Caco-2 (cell line): ENCODE measurements around the gene VRTN. TPM values are rescaled to one million over a fixed set of nuclear protein-coding genes. Genes with fewer than 3 reads are reported as not detected.
A peak's percentile ranks its signal among the peaks of the same experiment; 100 is the strongest.

Experiments used
- BruUV-seq: library from RNA; stranded (reverse); fragments of 400-500 nt; replicated peaks from 2 replicates; lab custom pipeline; 2021; lab: Mats Ljungman, UMichigan
- CTCF ChIA-PET: fragments of 300-600 bp; sonication (Branson Sonifier 250); formaldehyde crosslinking; loops from one replicate; lab custom pipeline; 2022; ENCODE audit warnings: antibody characterized with exemption; lab: Charles Lee
- POLR2A ChIA-PET: fragments of 300-600 bp; sonication (Branson Sonifier 250); formaldehyde crosslinking; loops from one replicate; lab custom pipeline; 2022; ENCODE audit warnings: antibody characterized with exemption; lab: Charles Lee
- DNase-seq, 2 experiments: peaks; one replicate each; pipeline versions ENCODE4 v3.0.0 to v3.0.0-alpha.2; 2020 to 2022
- H3K27me3 ChIP-seq: replicated peaks from 2 replicates; pipeline ENCODE4 v1.6.0; 2011; ENCODE audit warnings: low read length; ENCODE audit not compliant: control insufficient read depth, insufficient read depth
- H3K36me3 ChIP-seq: 2 replicates; pipeline ENCODE4 v1.5.1; 2011; ENCODE audit warnings: low read length; ENCODE audit not compliant: control insufficient read depth, insufficient read depth
- H3K4me1 ChIP-seq: fragments of 250-450 bp; sonication (Bioruptor Pico); 2 replicates; pipeline ENCODE4 v1.5.1; 2020; ENCODE audit warnings: mild to moderate bottlenecking
- H3K4me3 ChIP-seq: 2 replicates; pipeline ENCODE4 v1.5.1; 2011; ENCODE audit warnings: low read depth, mild to moderate bottlenecking, control low read depth, low read length
- H3K9me3 ChIP-seq: fragments of 250-450 bp; sonication (Bioruptor Pico); 2 replicates; pipeline ENCODE4 v1.5.1; 2020; ENCODE audit warnings: mild to moderate bottlenecking, moderate library complexity
- H3K27ac Mint-ChIP-seq: one replicate; pipeline ENCODE4 v1.8.0; 2022; ENCODE audit warnings: mixed read lengths; ENCODE audit not compliant: unreplicated experiment
- H3K27me3 Mint-ChIP-seq: one replicate; pipeline ENCODE4 v1.8.0; 2022; ENCODE audit warnings: mixed read lengths; ENCODE audit not compliant: insufficient read depth, unreplicated experiment
- H3K36me3 Mint-ChIP-seq: one replicate; pipeline ENCODE4 v1.8.0; 2022; ENCODE audit warnings: mild to moderate bottlenecking, mixed read lengths; ENCODE audit not compliant: insufficient read depth, unreplicated experiment
- H3K4me1 Mint-ChIP-seq: one replicate; pipeline ENCODE4 v1.8.0; 2022; ENCODE audit warnings: low read depth, mixed read lengths; ENCODE audit not compliant: unreplicated experiment
- H3K4me3 Mint-ChIP-seq: one replicate; pipeline ENCODE4 v1.8.0; 2022; ENCODE audit warnings: mild to moderate bottlenecking, moderate library complexity, mixed read lengths; ENCODE audit not compliant: unreplicated experiment
- H3K9me3 Mint-ChIP-seq: one replicate; pipeline ENCODE4 v1.8.0; 2022; ENCODE audit warnings: mixed read lengths; ENCODE audit not compliant: unreplicated experiment
- intact Hi-C: fragments of 100-400 bp; cut with micrococcal nuclease; formaldehyde crosslinking; loops from one replicate; pipeline ENCODE4 v1.10.0; 2022; ENCODE audit not compliant: unreplicated experiment
- total RNA-seq: library from RNA; stranded (reverse); gene quantifications from 2 replicates; pipeline ENCODE4 v1.2.3, GENCODE V29; 2022
- TF ChIP-seq, protein P1 (sequence below), 2 experiments: fragments of 200-600 bp in 1 of 2; IDR thresholded peaks; 1 replicate in 1 of 2; 2 replicates in 1 of 2; pipeline versions ENCODE4 v1.5.1 to v1.8.0; 2011 to 2022; ENCODE audit warnings: antibody characterized with exemption in 1 of 2, control low read depth in 1 of 2, inconsistent platforms in 1 of 2, low read depth in 1 of 2, low read length in 1 of 2, mild to moderate bottlenecking in 1 of 2, moderate library complexity in 1 of 2; ENCODE audit not compliant: insufficient read depth in 1 of 2, severe bottlenecking in 1 of 2, unreplicated experiment in 1 of 2

Gene VRTN
- total RNA-seq, 1 experiment from 2014 or later: 1.7 TPM

GRCh38 chr14:74314576-74314975, 33.7 kb upstream of the VRTN start:
- CTCF ChIA-PET: no interaction called here

DNA sequence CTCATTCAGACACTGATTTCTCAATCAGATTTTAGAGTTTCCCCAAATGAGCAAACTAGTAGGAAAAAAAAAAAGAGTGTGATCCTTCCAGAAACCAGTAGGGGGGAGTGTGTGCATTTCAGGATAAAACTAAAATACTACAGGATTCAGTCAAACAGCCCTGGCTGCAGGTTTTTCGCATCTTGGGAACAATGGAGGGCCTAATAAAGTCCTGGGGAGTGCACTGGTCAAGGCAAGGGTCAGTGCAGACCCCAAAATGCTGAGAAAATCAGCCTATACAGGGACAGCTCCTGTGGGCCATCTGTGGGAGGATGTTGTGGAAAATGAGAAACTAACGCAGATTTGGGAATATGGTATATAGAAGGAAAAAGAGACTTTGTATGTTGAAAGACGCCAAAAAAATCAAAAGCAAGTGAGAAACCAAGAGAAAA, 23.3 kb upstream of the VRTN start:
- Histone ChIP-seq H3K9me3 (no peaks in the 10 kb centered on the region), H3K4me3 (no peak overlapping the region), H3K27me3 (no peaks in the 10 kb centered on the region), H3K36me3 (no peaks in the 10 kb centered on the region), H3K4me1 (peaks cover 8% of the 10 kb centered on the region)
- Mint-ChIP-seq H3K36me3 (no peaks in the 10 kb centered on the region), H3K27ac (no peak overlapping the region), H3K27me3 (peaks cover 4% of the 10 kb centered on the region), H3K9me3 (no peaks in the 10 kb centered on the region), H3K4me3 (no peak overlapping the region), H3K4me1 (peaks cover 19% of the 10 kb centered on the region)
- BruUV-seq: no TSS peak
- TF ChIP-seq, protein P1, sequence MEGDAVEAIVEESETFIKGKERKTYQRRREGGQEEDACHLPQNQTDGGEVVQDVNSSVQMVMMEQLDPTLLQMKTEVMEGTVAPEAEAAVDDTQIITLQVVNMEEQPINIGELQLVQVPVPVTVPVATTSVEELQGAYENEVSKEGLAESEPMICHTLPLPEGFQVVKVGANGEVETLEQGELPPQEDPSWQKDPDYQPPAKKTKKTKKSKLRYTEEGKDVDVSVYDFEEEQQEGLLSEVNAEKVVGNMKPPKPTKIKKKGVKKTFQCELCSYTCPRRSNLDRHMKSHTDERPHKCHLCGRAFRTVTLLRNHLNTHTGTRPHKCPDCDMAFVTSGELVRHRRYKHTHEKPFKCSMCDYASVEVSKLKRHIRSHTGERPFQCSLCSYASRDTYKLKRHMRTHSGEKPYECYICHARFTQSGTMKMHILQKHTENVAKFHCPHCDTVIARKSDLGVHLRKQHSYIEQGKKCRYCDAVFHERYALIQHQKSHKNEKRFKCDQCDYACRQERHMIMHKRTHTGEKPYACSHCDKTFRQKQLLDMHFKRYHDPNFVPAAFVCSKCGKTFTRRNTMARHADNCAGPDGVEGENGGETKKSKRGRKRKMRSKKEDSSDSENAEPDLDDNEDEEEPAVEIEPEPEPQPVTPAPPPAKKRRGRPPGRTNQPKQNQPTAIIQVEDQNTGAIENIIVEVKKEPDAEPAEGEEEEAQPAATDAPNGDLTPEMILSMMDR (IDR thresholded peaks at IDR 0.05; ENCODE audit: insufficient read depth in 1 of 2, low read depth in 1 of 2, low read length in 1 of 2, severe bottlenecking in 1 of 2, unreplicated experiment in 1 of 2): peak; percentile 76 to 78
- CTCF ChIA-PET: interaction anchor here (1.2 kb wide), 1 partner anchor 21 kb away, joined by 4 read pairs; no protein-coding TSS in a partner anchor
- peak in 1 of 2 experiments; percentile 51 for DNase-seq
- POLR2A ChIA-PET: no interaction called here
- intact Hi-C loops: loop anchor here (1.0 kb wide), 3 partner anchors 24 to 154 kb away; no protein-coding TSS in a partner anchor

More at GRCh38 chr14:74314576-74314975, 33.7 kb upstream of the VRTN start:
- DNase-seq: no peak
- no peaks in the 10 kb centered on the region for H3K36me3 Mint-ChIP-seq
- Histone ChIP-seq H3K9me3 (no peaks in the 10 kb centered on the region), H3K4me3 (no peak overlapping the region), H3K27me3 (no peaks in the 10 kb centered on the region), H3K36me3 (no peaks in the 10 kb centered on the region), H3K4me1 (no peaks in the 10 kb centered on the region)
- TF ChIP-seq, protein P1 (IDR thresholded peaks at IDR 0.05; ENCODE audit: insufficient read depth in 1 of 2, low read depth in 1 of 2, low read length in 1 of 2, severe bottlenecking in 1 of 2, unreplicated experiment in 1 of 2): no peak
- BruUV-seq: no TSS peak
- H3K4me3 Mint-ChIP-seq: no peak overlapping the region
- POLR2A ChIA-PET: no interaction called here
- H3K9me3 Mint-ChIP-seq: no peaks in the 10 kb centered on the region
- H3K27me3 Mint-ChIP-seq: no peaks in the 10 kb centered on the region
- H3K27ac Mint-ChIP-seq: no peak overlapping the region
- intact Hi-C loops: no loop called here
- no peaks in the 10 kb centered on the region for H3K4me1 Mint-ChIP-seq

- no peak overlapping the region for H3K4me3 Mint-ChIP-seq
- TF ChIP-seq, protein P1 (IDR thresholded peaks at IDR 0.05; ENCODE audit: insufficient read depth in 1 of 2, low read depth in 1 of 2, low read length in 1 of 2, severe bottlenecking in 1 of 2, unreplicated experiment in 1 of 2): no peak
- no peak overlapping the region for H3K4me3 ChIP-seq
- no peaks in the 10 kb centered on the region for H3K9me3 ChIP-seq
- H3K36me3 ChIP-seq: no peaks in the 10 kb centered on the region
- ChIA-PET POLR2A (no interaction called here), CTCF (no interaction called here)
- no peaks in the 10 kb centered on the region for H3K9me3 Mint-ChIP-seq
- no peaks in the 10 kb centered on the region for H3K36me3 Mint-ChIP-seq
- H3K27ac Mint-ChIP-seq: no peak overlapping the region
- peaks cover 19% of the 10 kb centered on the region for H3K4me1 Mint-ChIP-seq
- H3K27me3 ChIP-seq: no peaks in the 10 kb centered on the region
- intact Hi-C loops: loop anchor here (1.0 kb wide), 3 partner anchors 24 to 154 kb away; no protein-coding TSS in a partner anchor
- DNase-seq: no peak
- BruUV-seq: no TSS peak
- H3K27me3 Mint-ChIP-seq: peaks cover 4% of the 10 kb centered on the region
- peaks cover 8% of the 10 kb centered on the region for H3K4me1 ChIP-seq
These were observed 22.8 kb upstream of the VRTN start for GRCh38 chr14:74325446-74325845.
